Uterus (tissue), 2 donors: ENCODE results near the gene VMAC.

ENCODE experiments used
- POLR2A ChIP-seq, 2 donors: fragments of 450-650 bp; IDR thresholded peaks; one replicate each; pipeline ENCODE4 v1.6.1; 2016; ENCODE audit warnings: antibody characterized with exemption in 2 of 2, mild to moderate bottlenecking in 1 of 2, moderate library complexity in 1 of 2
- TF ChIP-seq, protein P1 (sequence below), 4 experiments: fragments of 200-600 bp in 2 of 4; fragments of 450-650 bp in 2 of 4; sonication (generic) in 2 of 4; IDR thresholded peaks; one replicate each; pipeline ENCODE4 v1.5.1; 2016 to 2019; ENCODE audit warnings: antibody characterized with exemption in 4 of 4, mild to moderate bottlenecking in 2 of 4, moderate library complexity in 1 of 4

DNA sequence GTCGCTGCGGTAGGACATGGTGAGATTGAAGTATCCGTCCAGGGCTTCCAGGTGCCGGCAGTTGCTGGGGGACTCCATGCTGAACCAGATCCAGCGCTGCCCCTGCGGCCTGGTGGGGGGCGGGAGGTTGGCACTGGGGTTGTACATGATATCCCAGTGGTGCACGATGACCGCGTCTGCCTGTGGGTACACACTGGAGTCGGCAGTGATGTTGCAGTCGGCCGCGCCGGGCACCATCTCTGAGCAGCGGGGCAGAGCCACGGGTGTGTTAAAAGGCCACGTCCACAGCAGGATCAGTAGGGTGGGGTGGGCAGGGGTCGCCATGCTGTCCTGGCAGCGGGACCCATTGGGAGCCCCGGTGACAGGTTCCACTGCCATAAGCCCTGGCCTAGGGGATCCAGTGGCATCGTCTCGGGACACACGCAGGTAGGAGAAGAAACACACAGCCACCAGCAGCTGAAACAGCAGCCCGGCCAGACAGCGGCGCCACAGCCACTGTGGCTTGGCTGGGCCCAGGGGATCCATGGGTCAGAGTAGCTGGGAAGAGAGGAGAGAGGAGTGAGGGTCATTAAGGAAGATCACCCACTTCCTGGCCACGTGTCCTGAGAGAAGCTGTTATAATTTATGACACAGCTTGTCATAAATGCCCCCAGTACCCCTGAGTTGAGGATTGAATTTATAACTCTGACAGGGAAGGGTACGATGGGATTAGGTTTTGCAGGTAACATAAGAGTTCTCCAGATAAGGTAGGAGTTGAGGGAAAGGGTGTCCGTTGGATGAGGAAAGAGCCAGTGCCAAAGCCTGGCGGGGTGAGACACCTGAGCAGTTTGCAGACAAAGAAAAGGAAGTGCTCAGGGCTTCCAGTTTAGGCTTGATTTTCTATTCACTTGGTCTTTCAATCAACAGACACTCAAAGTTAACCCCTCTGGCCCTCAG, 37.2 kb upstream of the VMAC start:
- TF ChIP-seq, protein P1, sequence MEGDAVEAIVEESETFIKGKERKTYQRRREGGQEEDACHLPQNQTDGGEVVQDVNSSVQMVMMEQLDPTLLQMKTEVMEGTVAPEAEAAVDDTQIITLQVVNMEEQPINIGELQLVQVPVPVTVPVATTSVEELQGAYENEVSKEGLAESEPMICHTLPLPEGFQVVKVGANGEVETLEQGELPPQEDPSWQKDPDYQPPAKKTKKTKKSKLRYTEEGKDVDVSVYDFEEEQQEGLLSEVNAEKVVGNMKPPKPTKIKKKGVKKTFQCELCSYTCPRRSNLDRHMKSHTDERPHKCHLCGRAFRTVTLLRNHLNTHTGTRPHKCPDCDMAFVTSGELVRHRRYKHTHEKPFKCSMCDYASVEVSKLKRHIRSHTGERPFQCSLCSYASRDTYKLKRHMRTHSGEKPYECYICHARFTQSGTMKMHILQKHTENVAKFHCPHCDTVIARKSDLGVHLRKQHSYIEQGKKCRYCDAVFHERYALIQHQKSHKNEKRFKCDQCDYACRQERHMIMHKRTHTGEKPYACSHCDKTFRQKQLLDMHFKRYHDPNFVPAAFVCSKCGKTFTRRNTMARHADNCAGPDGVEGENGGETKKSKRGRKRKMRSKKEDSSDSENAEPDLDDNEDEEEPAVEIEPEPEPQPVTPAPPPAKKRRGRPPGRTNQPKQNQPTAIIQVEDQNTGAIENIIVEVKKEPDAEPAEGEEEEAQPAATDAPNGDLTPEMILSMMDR (IDR thresholded peaks at IDR 0.05), result no peak
- TF ChIP-seq POLR2A (IDR thresholded peaks at IDR 0.05), result no peak
